ENCODE data around the gene GUCD1. TPM values are rescaled to one million over a fixed set of nuclear protein-coding genes. Genes with fewer than 3 reads are reported as not detected.

The GUCD1 gene
- total and polyA plus RNA-seq, 2 of the 13 experiments (the other 11 are each of a cell fraction or from before 2014, with no cell fraction given): 128 to 245 TPM

GRCh38 chr22:24496234-24496633 is 58.7 kb downstream of the GUCD1 start (continued):
- TF ChIP-seq DBP (CRISPR knock-in tag; IDR thresholded peaks at IDR 0.05; ENCODE audit: not compliant biosample characterization) (no peak), ZEB1 (IDR thresholded peaks at IDR 0.05; ENCODE audit: insufficient replicate concordance, low read depth) (no peak), SRSF4 (IDR thresholded peaks at IDR 0.05; ENCODE audit: low read depth, low read length, poor library complexity, severe bottlenecking) (no peak), ZNF333 (CRISPR knock-in tag; IDR thresholded peaks at IDR 0.05; ENCODE audit: borderline replicate concordance) (no peak), ZBTB1 (CRISPR knock-in tag; IDR thresholded peaks at IDR 0.05; ENCODE audit: borderline replicate concordance) (no peak), ZNF589 (CRISPR knock-in tag; conservative IDR thresholded peaks at IDR 0.05) (no peak), CBX1 (IDR thresholded peaks at IDR 0.05; ENCODE audit: low read depth) (no peak), YEATS4 (CRISPR knock-in tag; IDR thresholded peaks at IDR 0.05; ENCODE audit: borderline replicate concordance) (no peak), ZNF44 (CRISPR knock-in tag; IDR thresholded peaks at IDR 0.05) (no peak)
- TF ChIP-seq, protein P1, sequence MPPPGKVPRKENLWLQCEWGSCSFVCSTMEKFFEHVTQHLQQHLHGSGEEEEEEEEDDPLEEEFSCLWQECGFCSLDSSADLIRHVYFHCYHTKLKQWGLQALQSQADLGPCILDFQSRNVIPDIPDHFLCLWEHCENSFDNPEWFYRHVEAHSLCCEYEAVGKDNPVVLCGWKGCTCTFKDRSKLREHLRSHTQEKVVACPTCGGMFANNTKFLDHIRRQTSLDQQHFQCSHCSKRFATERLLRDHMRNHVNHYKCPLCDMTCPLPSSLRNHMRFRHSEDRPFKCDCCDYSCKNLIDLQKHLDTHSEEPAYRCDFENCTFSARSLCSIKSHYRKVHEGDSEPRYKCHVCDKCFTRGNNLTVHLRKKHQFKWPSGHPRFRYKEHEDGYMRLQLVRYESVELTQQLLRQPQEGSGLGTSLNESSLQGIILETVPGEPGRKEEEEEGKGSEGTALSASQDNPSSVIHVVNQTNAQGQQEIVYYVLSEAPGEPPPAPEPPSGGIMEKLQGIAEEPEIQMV (CRISPR knock-in tag; IDR thresholded peaks at IDR 0.05; ENCODE audit: low read depth): no peak

DNA sequence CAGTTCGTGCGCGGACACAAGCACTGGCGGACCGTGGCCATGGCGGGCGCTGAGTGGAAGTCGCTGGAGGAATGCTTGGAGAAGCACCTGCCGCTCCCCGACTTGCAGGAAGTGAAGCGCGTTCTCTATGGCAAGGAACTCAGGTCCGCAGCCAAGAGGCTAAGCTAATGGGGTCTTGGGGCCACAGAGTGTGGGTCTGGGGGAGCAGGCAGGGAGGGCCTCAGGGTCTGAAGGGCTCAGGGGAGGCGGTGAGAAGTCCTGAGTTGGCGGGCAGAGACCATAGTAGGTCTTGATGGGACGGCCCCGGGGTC is 59.6 kb downstream of the GUCD1 start:
- ATAC-seq (no peak), DNase-seq (ENCODE audit: low spot score) (no peak), FAIRE-seq (no peak)
- Histone ChIP-seq H3K4me2 (ENCODE audit: low read depth, low read length) (no peak overlapping the region), H3K79me2 (ENCODE audit: insufficient read depth, low read length) (no peaks in the 10 kb centered on the region), H3K36me3 (replicated peaks in 1 of 2; ENCODE audit: control insufficient read depth in 1 of 2, insufficient read depth in 2 of 2, low read length in 2 of 2) (no peaks in the 10 kb centered on the region), H2AFZ (ENCODE audit: low read length) (no peak overlapping the region), H3K27ac (ENCODE audit: extremely low read length, insufficient read depth, low read length) (peak overlapping the region; percentile 27), H4K20me1 (ENCODE audit: insufficient read depth, low read length) (no peaks in the 10 kb centered on the region), H3K27me3 (ENCODE audit: control insufficient read depth in 1 of 2, insufficient read depth in 2 of 2, low read length in 2 of 2) (no peaks in the 10 kb centered on the region), H3K9ac (ENCODE audit: insufficient read depth, low read depth, low read length) (no peak overlapping the region), H3K4me3 (replicated peaks in 1 of 3; ENCODE audit: insufficient read depth in 1 of 3, low read depth in 2 of 3, low read length in 3 of 3) (no peak overlapping the region), H3K9me3 (ENCODE audit: low read length) (no peaks in the 10 kb centered on the region), H3K4me1 (ENCODE audit: insufficient read depth, low read length) (peaks cover 81% of the 10 kb centered on the region)
- in situ Hi-C loops (cut with HindIII; ENCODE audit: extremely low pct_ligation_motif_present, low pct_unique_long_range_greater_than_20kb) (no loop called here), intact Hi-C loops (cut with micrococcal nuclease; ENCODE audit: unreplicated experiment) (no loop called here)
- 92% methylated on average over 15 of the region's 17 CpGs for WGBS (ENCODE audit: low lambda C conversion rate)
- BruUV-seq (replicated peaks): no TSS peak
- POLR2A ChIA-PET: interaction anchor here (1.2 to 3.3 kb wide), 2 partner anchors 11 to 19 kb away, joined by 3 to 20 read pairs; no protein-coding TSS in a partner anchor
- CTCF ChIA-PET (ENCODE audit: low intra/inter-chr PET ratio, low total read pairs): no interaction called here
- TF ChIP-seq, protein P2, sequence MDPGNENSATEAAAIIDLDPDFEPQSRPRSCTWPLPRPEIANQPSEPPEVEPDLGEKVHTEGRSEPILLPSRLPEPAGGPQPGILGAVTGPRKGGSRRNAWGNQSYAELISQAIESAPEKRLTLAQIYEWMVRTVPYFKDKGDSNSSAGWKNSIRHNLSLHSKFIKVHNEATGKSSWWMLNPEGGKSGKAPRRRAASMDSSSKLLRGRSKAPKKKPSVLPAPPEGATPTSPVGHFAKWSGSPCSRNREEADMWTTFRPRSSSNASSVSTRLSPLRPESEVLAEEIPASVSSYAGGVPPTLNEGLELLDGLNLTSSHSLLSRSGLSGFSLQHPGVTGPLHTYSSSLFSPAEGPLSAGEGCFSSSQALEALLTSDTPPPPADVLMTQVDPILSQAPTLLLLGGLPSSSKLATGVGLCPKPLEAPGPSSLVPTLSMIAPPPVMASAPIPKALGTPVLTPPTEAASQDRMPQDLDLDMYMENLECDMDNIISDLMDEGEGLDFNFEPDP (CRISPR knock-in tag; conservative IDR thresholded peaks at IDR 0.05): 0 out of 2 replicates have a peak, but pooled peaks have one; percentile 61
- TF ChIP-seq, protein P3, sequence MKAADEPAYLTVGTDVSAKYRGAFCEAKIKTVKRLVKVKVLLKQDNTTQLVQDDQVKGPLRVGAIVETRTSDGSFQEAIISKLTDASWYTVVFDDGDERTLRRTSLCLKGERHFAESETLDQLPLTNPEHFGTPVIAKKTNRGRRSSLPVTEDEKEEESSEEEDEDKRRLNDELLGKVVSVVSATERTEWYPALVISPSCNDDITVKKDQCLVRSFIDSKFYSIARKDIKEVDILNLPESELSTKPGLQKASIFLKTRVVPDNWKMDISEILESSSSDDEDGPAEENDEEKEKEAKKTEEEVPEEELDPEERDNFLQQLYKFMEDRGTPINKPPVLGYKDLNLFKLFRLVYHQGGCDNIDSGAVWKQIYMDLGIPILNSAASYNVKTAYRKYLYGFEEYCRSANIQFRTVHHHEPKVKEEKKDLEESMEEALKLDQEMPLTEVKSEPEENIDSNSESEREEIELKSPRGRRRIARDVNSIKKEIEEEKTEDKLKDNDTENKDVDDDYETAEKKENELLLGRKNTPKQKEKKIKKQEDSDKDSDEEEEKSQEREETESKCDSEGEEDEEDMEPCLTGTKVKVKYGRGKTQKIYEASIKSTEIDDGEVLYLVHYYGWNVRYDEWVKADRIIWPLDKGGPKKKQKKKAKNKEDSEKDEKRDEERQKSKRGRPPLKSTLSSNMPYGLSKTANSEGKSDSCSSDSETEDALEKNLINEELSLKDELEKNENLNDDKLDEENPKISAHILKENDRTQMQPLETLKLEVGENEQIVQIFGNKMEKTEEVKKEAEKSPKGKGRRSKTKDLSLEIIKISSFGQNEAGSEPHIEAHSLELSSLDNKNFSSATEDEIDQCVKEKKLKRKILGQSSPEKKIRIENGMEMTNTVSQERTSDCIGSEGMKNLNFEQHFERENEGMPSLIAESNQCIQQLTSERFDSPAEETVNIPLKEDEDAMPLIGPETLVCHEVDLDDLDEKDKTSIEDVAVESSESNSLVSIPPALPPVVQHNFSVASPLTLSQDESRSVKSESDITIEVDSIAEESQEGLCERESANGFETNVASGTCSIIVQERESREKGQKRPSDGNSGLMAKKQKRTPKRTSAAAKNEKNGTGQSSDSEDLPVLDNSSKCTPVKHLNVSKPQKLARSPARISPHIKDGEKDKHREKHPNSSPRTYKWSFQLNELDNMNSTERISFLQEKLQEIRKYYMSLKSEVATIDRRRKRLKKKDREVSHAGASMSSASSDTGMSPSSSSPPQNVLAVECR (CRISPR knock-in tag; IDR thresholded peaks at IDR 0.05; ENCODE audit: borderline replicate concordance): 0 out of 2 replicates have a peak, but pooled peaks have one; percentile 22
- TF ChIP-seq CENPT (CRISPR knock-in tag; IDR thresholded peaks at IDR 0.05; ENCODE audit: low read depth): no peak
- TF ChIP-seq BHLHE40 (IDR thresholded peaks at IDR 0.05; ENCODE audit: low read length): no peak
- TF ChIP-seq ZBTB38 (CRISPR knock-in tag; IDR thresholded peaks at IDR 0.05): peak; percentile 95; the same call in 1 of the 2 replicates
- no peak for TF ChIP-seq HNRNPH1 (optimal IDR thresholded peaks at IDR 0.05; ENCODE audit: low read depth, low read length)
